ENCODE data around the gene TTC21B.

TTC21B gene

DNA sequence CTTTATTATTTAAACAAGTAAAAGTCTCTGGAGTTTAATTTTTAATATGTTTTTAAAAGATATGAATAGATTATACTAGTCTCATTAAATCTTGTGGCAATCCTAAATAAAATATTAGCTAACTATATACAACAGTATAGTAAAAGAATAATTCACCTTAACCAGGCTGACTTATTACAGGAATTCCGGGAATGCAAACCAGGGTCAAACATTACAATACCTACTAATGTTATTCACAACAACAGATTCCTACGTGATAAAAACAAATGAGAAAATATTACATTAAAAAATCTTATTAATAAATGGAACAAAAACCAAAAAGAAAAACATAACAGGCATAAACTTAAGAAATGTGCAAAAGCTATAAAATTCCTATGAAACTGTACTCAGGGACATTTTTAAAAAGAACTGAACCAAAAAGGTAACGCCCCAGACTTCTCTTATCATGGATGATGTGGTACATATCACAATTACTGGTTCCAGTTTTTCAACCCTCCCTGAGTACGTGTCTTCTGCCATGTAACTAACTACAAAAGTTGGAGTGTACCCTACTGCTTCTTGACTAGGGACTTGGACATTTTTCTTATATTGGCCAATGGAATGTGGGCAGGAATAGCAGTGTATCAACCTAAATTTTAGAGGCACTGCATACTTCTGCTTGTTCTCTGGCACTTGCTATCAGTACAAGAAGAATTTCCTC is 20.2 kb downstream of the TTC21B start:
- in situ Hi-C loops (cut with HindIII; ENCODE audit: low pct_ligation_motif_present, low pct_unique_long_range_greater_than_20kb, low sequenced_read_pairs), result no loop called here
- peak; percentile 67 for DNase-seq

DNA sequence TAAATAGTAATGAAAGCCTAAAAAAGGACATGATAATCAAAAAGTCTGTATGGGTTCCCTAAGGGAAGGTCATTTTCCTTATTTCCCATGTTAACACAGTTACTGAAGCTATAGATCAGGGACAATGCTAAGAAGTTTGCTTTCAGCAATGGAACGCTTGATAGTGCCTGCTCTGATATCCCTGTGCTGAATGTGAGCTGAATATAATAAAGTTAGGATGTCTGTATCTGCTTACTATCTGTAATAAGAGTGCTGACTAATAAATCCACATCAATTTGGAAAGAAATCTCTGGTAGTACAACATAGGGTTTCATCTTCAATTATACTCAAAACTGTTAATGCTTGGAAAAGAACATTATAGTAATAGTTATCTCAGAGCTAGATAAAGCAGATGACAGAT is 25.8 kb downstream of the TTC21B start:
- no peak for DNase-seq
- in situ Hi-C loops (cut with HindIII; ENCODE audit: low pct_ligation_motif_present, low pct_unique_long_range_greater_than_20kb, low sequenced_read_pairs), result no loop called here

DNA sequence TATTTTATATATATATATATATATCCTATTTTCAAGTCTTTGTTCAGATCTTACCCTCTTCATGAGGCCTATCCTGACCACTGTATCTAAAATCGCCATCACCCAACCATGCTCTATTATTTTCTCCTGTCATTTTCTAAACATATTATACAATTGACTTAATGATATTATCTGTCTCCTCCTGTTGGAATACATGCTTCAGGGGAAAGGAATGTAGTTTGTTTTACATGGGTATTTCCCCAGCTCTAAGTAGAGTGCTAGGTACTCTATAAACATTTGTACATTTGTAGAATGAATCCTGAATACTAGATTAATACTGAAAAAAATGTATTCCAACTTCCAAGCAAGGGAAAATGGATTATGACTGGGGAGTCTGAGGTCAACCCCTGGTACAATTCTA is 26.2 kb downstream of the TTC21B start:
- DNase-seq, result no peak
- in situ Hi-C loops (cut with HindIII; ENCODE audit: low pct_ligation_motif_present, low pct_unique_long_range_greater_than_20kb, low sequenced_read_pairs), result no loop called here

DNA sequence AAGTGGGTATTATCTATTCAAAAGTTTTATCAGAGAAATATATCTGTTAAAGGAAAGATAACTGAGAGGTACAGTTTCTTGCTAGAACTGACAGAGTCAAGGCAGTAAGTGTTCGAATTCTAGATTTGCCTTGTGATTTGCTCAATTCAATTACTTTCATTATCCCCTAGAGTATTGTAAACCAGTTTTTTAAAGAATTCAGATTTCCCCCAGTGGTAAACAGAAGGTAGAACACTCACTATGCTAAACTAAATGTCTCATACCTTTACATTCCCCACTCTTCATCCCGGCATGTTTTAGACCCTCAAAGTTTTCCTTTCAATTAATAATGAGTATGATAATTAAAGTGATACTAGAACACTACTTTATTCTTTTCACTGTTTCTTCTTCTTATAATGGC is 28.6 kb downstream of the TTC21B start:
- in situ Hi-C loops (cut with HindIII; ENCODE audit: low pct_ligation_motif_present, low pct_unique_long_range_greater_than_20kb, low sequenced_read_pairs), result no loop called here
- DNase-seq, result no peak

DNA sequence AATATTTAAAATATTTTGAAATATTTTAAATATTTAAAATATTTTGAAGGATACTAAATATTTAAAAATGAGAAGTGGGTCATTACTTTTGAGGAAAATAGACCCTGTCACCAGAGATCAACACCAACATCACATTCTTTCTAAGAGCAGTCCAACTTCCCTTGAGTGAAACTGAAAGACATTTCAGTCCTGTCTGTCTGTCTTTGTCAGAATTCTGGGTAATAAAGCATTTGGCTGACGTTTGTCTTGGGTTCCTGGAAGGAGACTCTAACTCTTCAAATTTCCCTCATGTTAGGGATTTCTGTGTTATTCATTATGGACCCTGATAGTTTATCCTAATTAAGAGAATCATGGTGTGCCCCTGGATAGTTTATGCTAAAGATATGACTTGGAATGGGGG is 32.8 kb downstream of the TTC21B start:
- in situ Hi-C loops (cut with HindIII; ENCODE audit: low pct_ligation_motif_present, low pct_unique_long_range_greater_than_20kb, low sequenced_read_pairs), result no loop called here
- DNase-seq, result no peak

DNA sequence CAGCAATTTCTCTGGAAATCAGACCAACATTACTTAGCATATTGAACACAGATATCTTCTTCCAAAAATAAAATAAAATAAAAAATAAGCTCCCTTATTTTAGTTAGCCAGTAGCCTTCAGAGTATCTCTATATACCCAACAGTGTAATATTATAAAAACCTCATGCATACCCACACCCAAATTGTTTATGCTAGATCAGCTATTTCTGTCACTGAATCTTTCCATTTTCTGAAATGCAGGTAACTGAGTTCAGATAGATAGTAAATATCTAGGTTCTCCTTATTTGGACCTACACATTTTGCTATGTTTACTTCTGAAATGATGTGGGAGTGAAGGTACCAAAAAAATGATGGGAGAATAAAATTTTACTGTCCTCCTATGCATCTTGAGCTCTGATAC is 39.9 kb downstream of the TTC21B start:
- in situ Hi-C loops (cut with HindIII; ENCODE audit: low pct_ligation_motif_present, low pct_unique_long_range_greater_than_20kb, low sequenced_read_pairs), result no loop called here
- no peak for DNase-seq

DNA sequence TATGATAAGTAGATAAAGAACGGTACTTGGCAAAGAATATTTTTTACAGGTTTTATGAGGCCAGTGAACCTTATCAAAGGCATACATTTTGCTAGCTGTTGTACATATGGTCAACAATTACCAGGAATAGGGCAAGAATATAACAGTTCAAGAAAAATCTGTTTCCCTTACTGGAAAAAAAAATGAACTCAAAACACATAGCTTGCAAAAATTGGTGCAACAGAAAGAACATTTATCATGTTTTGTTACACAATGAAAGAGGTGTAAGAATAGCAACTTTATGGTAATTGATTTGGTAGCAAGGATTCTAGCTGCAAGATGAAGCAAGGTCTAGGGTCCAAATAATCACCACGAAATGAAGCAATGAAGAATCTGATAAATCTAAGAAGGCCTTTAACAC is 41.6 kb downstream of the TTC21B start:
- in situ Hi-C loops (cut with HindIII; ENCODE audit: low pct_ligation_motif_present, low pct_unique_long_range_greater_than_20kb, low sequenced_read_pairs), result no loop called here

DNA sequence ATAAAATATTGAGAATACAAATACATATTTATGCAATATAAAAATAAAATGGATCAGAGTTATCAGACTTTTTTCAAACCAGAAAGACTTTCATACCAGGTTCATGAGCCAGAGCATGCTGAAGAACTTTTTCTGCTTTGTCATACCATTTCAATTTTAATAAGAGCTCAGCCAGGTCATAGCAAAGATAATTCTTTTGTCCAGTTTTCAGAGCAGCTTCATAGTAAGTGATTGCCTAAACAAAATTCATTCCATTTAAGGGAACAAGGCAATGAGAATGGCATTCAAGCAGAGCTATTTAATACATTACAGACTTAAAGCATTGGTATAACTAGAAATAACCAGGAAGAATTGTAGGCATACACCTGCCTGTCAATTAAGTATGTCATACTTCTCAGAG is 42.3 kb downstream of the TTC21B start:
- in situ Hi-C loops (cut with HindIII; ENCODE audit: low pct_ligation_motif_present, low pct_unique_long_range_greater_than_20kb, low sequenced_read_pairs), result no loop called here
- DNase-seq, result no peak

More for the DNA sequence above, 41.6 kb downstream of the TTC21B start:
- no peak for DNase-seq

DNA sequence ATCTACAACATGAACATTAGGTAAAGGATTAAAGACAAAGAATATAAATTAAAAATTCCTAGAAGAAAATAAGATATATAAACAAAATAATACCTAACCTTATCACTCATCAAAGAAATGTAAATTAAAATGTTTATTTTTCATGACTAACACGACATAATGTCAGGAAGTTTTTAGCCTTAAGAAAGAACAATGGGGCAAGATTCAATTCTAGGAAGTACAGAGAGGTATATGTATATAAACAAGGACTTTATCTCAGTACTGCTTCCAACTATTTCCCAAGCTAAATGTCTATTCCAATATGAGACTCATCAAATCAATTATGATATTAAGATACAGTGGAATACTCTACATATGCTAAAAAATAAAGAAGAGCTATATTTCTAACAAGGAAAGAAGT is 44.1 kb downstream of the TTC21B start:
- DNase-seq, result no peak
- in situ Hi-C loops (cut with HindIII; ENCODE audit: low pct_ligation_motif_present, low pct_unique_long_range_greater_than_20kb, low sequenced_read_pairs), result no loop called here

DNA sequence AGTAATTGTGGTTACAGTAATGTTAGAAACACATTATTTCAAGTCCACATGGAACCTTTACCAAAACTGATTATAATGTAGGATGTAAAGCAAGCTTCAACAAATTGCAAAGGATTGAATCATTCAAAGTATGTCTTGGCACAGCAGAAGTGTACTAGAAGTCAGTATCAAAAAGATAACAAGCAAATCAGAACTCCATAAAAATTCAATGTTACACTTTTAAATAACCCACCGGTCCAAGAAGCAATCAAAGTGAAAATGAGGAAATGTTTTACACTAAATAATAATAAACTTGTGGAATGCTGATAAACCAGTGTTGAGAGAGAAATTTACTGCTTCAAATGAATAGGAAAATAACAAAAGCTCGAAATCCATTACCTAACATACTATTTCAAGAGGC is 47.7 kb downstream of the TTC21B start:
- no peak for DNase-seq
- in situ Hi-C loops (cut with HindIII; ENCODE audit: low pct_ligation_motif_present, low pct_unique_long_range_greater_than_20kb, low sequenced_read_pairs), result no loop called here

DNA sequence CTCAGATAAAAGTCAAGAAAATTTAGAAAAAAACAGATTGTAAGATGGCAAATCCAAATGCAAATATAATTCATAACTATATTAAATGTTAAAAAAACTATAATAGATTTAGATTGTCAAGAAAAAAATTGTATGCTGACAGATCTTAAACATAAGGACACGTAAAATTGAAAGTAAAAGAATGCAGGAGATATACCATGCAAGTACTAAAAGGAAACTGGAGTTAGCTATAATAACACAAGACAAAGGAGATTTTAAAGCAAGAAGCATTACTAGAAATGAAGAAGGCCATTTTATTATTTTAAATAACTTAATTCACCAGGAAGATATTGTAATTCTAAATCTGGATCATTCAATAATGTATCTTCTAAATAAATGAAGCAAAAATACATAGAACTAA is 48.3 kb downstream of the TTC21B start:
- in situ Hi-C loops (cut with HindIII; ENCODE audit: low pct_ligation_motif_present, low pct_unique_long_range_greater_than_20kb, low sequenced_read_pairs), result no loop called here

DNA sequence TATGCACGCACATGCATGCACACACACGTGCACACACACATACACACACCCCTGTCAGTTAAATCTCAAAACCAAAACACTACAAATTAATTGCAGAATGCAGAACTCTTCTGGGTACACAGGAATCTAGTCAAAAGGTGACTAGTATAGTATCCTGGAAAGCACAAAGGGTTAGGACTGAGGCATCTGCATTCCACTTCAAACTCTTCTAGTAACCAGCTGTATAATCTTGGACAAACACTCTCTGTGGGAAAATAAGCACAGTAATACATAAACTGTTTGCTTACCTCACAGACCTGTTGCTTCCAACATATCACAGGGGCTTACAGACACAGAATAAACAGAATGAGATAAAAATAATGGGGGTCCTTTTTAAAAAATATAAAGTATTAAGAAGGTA is 49.1 kb downstream of the TTC21B start:
- in situ Hi-C loops (cut with HindIII; ENCODE audit: low pct_ligation_motif_present, low pct_unique_long_range_greater_than_20kb, low sequenced_read_pairs), result no loop called here

More for the DNA sequence above, 48.3 kb downstream of the TTC21B start:
- DNase-seq, result no peak

DNA sequence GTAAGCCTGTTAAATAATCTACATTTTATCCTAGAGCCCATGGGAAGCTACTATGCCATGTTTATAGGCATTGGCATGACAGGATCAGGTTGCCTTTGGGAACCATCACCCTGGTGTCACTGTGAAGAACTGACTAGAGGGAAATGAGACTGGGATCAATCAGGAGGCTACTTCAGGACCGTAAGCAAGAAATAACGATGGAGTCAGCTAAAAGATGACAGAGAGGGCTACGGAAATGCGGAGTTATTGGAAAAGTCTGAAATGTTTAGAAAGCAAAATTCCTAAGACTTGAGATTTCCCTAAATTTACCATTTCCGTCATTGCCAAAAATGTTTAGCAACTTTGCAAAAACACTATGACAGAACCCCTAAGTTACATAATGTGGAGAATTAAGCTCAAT is 50.2 kb downstream of the TTC21B start:
- DNase-seq, result no peak
- in situ Hi-C loops (cut with HindIII; ENCODE audit: low pct_ligation_motif_present, low pct_unique_long_range_greater_than_20kb, low sequenced_read_pairs), result no loop called here

More for the DNA sequence above, 49.1 kb downstream of the TTC21B start:
- no peak for DNase-seq

DNA sequence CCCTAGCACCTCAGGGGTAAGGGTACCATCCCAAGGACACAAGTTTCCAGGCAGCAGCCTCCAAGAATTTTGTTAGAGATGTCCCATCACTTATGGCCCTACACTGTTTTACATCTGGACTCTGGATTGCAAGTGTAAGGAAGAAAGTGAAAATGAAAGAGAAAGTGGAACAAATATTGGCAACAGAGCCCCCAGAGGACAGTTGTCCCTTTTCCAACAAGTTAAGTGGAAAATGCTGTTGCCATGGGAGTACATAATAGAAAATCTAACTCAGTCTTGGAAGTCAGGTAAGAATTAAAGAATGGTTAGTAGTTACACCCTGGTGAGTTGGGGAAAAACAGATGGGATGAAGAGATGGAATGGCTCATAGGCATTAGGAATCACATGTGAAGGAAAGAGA is 50.6 kb downstream of the TTC21B start:
- in situ Hi-C loops (cut with HindIII; ENCODE audit: low pct_ligation_motif_present, low pct_unique_long_range_greater_than_20kb, low sequenced_read_pairs), result no loop called here

DNA sequence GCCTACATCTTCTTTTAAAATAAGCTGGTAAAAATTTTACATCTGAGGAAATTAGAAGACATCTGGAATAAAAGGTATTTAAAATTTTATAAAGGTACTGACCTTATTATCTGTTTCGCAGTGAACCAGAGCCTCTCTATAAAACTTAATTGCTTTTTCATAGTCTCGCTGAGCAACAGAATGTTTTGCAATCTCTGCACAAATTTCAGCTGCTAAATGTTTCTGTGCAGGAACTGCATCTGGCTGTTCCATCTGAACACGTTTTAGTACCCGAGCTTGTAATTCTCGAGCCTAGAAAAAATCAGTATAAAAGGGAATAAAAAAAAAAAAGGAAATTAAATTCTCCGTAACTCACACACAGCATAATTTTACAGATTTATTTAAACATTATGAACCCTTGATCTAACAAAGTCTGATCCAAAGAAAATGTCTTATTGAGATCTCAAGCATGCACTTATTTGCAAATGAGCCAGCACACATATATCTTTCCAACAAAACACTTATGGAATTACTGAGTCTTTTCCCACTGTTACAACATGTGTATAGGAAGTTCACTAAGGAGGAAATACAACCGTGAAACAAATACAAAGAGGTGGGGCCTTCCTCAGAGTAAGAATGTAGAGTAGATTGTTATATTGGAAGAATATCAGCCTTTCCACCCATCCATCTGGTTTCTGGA is 51.8 kb downstream of the TTC21B start:
- DNase-seq, result no peak
- in situ Hi-C loops (cut with HindIII; ENCODE audit: low pct_ligation_motif_present, low pct_unique_long_range_greater_than_20kb, low sequenced_read_pairs), result no loop called here

More for the DNA sequence above, 50.6 kb downstream of the TTC21B start:
- DNase-seq, result peak; percentile 61

DNA sequence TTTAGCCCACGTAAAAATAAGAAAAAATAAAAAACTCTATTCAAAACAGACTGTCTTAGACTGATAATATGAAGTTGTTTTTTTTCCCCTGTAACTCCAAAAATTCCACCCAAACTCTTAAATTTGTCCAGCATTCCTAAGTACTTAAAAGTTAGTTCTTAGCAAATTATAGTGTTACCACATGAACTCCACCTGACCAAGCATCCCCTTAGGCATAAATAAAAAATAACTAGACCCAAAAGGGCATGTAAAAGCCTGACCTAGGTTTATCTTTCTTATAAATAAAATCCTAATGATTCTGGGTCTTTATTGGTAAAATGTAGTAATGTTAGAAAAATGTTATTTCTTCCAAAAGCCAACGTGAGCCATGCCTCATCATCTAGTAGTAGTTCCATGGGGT is 54.3 kb downstream of the TTC21B start:
- in situ Hi-C loops (cut with HindIII; ENCODE audit: low pct_ligation_motif_present, low pct_unique_long_range_greater_than_20kb, low sequenced_read_pairs), result no loop called here
- DNase-seq, result no peak

DNA sequence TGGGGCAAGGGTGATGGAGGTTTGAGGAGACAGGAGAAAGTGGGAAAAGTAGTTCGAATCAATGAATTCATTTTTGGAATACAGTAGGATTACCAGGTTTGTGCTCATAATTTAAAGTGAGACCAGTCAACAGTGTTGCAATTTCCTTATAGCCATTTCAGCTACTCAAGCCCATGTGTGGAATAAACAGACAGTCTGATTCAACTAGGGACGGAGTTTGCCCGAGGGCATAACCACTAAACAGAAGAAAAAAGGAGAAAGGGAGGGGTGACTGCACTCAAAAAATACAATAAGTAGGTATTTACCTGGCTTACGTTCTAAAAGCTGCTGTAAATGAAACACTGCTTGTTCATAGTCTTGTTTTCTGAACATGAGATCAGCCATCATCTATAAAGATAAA is 55.2 kb downstream of the TTC21B start:
- in situ Hi-C loops (cut with HindIII; ENCODE audit: low pct_ligation_motif_present, low pct_unique_long_range_greater_than_20kb, low sequenced_read_pairs), result no loop called here
- DNase-seq, result no peak

DNA sequence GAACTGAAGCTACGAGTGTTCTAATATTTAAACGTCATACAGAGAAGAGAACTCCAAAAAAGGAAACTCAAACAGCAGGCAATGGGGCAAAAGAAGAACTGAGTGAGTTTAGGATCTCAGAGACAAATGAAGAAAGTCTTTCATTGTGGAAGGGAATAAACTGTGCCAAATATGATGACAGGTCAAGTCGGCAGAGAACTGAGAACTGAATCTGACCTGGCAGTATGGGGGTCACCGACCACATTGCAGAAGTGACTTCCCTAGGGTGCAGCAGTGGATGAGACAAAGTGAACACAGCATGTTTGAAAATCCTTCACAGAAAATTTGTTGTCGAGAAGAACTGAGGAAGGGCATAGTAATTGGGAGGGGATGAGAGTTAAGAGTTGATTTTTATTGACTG is 55.9 kb downstream of the TTC21B start:
- in situ Hi-C loops (cut with HindIII; ENCODE audit: low pct_ligation_motif_present, low pct_unique_long_range_greater_than_20kb, low sequenced_read_pairs), result no loop called here
- no peak for DNase-seq

DNA sequence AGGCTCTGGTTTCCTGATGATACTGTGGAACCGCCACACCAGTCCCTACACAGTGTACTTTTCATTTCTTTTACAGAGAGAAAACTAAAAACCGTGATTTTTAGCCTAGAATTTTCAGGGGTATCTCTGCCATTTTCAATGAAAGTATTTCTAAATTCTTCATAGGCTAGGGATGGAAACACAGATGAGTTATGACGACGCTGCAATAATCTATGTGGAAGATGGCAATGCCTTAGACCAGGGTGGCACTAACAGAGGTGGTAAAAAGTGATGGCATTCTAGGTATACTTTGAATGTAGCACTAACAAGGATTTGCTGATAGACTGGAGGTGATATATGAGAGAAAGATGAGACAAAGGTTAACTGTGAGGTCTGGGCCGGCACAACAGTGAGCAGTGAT is 56.5 kb downstream of the TTC21B start:
- in situ Hi-C loops (cut with HindIII; ENCODE audit: low pct_ligation_motif_present, low pct_unique_long_range_greater_than_20kb, low sequenced_read_pairs), result no loop called here
- no peak for DNase-seq

DNA sequence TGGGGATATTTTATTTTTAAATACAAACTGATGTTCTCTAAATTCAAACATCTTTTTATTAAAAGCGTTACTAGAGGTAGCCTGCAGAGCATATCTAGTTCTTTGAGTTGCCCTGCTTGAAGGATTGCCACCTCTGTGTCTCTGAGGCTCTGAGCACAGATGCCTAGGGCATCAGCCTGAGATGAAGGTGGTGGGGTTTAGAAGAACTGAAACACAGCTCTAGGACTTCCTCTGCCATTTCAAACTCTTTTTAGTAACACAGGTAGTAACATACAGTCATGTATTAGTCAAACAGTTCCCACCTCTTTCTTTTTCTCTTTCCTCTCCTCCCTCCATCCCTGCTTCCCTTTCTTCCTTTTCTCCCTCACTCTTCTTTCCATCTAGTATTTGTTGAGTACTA is 57.6 kb downstream of the TTC21B start:
- no peak for DNase-seq
- in situ Hi-C loops (cut with HindIII; ENCODE audit: low pct_ligation_motif_present, low pct_unique_long_range_greater_than_20kb, low sequenced_read_pairs), result no loop called here
